Uterus (tissue), 4 donors: ENCODE data around the gene NTPCR. TPM values are rescaled to one million over a fixed set of nuclear protein-coding genes. Genes with fewer than 3 reads are reported as not detected.
"Not testable (repeated sequence)": the region's sequence is repeated elsewhere in the genome, so short reads cannot be mapped to it uniquely, and the experiment has no call there.

Experiments
- DNase-seq, 2 donors: peaks; one replicate each; pipeline ENCODE4 v3.0.0-alpha.2; 2019 to 2020
- H3K27ac ChIP-seq, 2 donors: fragments of 200-600 bp; sonication (generic); 1 replicate in 1 of 2; 2 replicates in 1 of 2; pipeline ENCODE4 v1.5.1; 2016 to 2018
- H3K27me3 ChIP-seq, 2 donors: fragments of 200-600 bp; sonication (generic); one replicate each; pipeline ENCODE4 v1.5.1; 2018 to 2019; ENCODE audit warnings: control low read depth in 1 of 2
- H3K36me3 ChIP-seq, 2 donors: fragments of 200-600 bp; sonication (generic); one replicate each; pipeline ENCODE4 v1.5.1; 2019; ENCODE audit warnings: control low read depth in 1 of 2
- H3K4me1 ChIP-seq, 2 donors: fragments of 200-600 bp; sonication (generic); one replicate each; pipeline ENCODE4 v1.5.1; 2018 to 2019; ENCODE audit warnings: control low read depth in 1 of 2
- H3K4me3 ChIP-seq, 2 donors: fragments of 200-600 bp; sonication (generic); 1 replicate in 1 of 2; 2 replicates in 1 of 2; pipeline ENCODE4 v1.5.1; 2018 to 2019; ENCODE audit warnings: mild to moderate bottlenecking in 1 of 2
- H3K9me3 ChIP-seq, 2 donors: fragments of 200-600 bp; sonication (generic); one replicate each; pipeline ENCODE4 v1.5.1; 2019; ENCODE audit warnings: control low read depth in 1 of 2
- POLR2A ChIP-seq, 2 donors: fragments of 450-650 bp; IDR thresholded peaks; one replicate each; pipeline ENCODE4 v1.6.1; 2016; ENCODE audit warnings: antibody characterized with exemption in 2 of 2, mild to moderate bottlenecking in 1 of 2, moderate library complexity in 1 of 2
- intact Hi-C: fragments of 100-400 bp; cut with DNase I; formaldehyde crosslinking; loops from one replicate; pipeline ENCODE4 v1.15.1; 2023; ENCODE audit warnings: low total_unique reads
- total RNA-seq, 4 donors: library from RNA; depleted of rRNA in 3 of 4; stranded (reverse); fragments of >200 nt in 3 of 4; gene quantifications; one replicate each; pipeline versions ENCODE4 v1.1.0 to v1.2.4, GENCODE V29; 2014 to 2023
- TF ChIP-seq, protein P1 (sequence below), 4 experiments: fragments of 200-600 bp in 2 of 4; fragments of 450-650 bp in 2 of 4; sonication (generic) in 2 of 4; IDR thresholded peaks; one replicate each; pipeline ENCODE4 v1.5.1; 2016 to 2019; ENCODE audit warnings: antibody characterized with exemption in 4 of 4, mild to moderate bottlenecking in 2 of 4, moderate library complexity in 1 of 4
- donor health status: DM: yes; HTN: yes; CAD: no.

Gene NTPCR
- total RNA-seq, 4 donors from 2014 or later: 7.4 to 30.1 (median 17.1) TPM

GRCh38 chr1:232921381-232921780, 29.0 kb upstream of the NTPCR start:
- H3K27ac ChIP-seq: no peak overlapping the region
- H3K36me3 ChIP-seq: no peaks in the 10 kb centered on the region
- TF ChIP-seq, protein P1, sequence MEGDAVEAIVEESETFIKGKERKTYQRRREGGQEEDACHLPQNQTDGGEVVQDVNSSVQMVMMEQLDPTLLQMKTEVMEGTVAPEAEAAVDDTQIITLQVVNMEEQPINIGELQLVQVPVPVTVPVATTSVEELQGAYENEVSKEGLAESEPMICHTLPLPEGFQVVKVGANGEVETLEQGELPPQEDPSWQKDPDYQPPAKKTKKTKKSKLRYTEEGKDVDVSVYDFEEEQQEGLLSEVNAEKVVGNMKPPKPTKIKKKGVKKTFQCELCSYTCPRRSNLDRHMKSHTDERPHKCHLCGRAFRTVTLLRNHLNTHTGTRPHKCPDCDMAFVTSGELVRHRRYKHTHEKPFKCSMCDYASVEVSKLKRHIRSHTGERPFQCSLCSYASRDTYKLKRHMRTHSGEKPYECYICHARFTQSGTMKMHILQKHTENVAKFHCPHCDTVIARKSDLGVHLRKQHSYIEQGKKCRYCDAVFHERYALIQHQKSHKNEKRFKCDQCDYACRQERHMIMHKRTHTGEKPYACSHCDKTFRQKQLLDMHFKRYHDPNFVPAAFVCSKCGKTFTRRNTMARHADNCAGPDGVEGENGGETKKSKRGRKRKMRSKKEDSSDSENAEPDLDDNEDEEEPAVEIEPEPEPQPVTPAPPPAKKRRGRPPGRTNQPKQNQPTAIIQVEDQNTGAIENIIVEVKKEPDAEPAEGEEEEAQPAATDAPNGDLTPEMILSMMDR (IDR thresholded peaks at IDR 0.05): no peak
- TF ChIP-seq POLR2A (IDR thresholded peaks at IDR 0.05): no peak
- no peak overlapping the region for H3K4me3 ChIP-seq
- H3K27me3 ChIP-seq: no peaks in the 10 kb centered on the region
- DNase-seq: no peak
- H3K9me3 ChIP-seq: no peaks in the 10 kb centered on the region
- no peaks in the 10 kb centered on the region for H3K4me1 ChIP-seq
- intact Hi-C loops: no loop called here

DNA sequence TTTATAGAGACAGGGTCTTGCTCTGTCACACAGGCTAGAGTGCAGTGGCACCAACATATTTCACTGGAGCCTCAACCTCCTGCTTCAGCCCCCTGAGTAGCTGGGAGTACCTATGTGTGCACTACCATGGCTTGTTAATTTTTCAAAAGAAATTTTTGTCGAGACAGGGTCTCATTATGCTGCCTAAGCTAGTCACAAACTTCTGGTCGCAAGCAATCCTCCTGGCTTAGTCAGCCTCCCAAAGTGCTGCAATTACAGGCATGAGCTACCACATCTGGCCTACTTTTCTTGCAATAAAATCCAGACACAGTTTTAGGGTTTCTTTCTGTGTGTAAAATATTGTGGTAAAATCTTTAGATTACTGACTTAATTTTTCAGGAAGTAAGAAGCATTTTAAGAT, 27.9 kb upstream of the NTPCR start:
- Histone ChIP-seq H3K4me3 (no peak overlapping the region), H3K27ac (no peak overlapping the region), H3K9me3 (no peaks in the 10 kb centered on the region), H3K27me3 (no peaks in the 10 kb centered on the region), H3K4me1 (no peaks in the 10 kb centered on the region), H3K36me3 (no peaks in the 10 kb centered on the region)
- intact Hi-C loops: no loop called here
- TF ChIP-seq POLR2A (IDR thresholded peaks at IDR 0.05): no peak
- TF ChIP-seq, protein P1 (IDR thresholded peaks at IDR 0.05): no peak
- DNase-seq: no peak

DNA sequence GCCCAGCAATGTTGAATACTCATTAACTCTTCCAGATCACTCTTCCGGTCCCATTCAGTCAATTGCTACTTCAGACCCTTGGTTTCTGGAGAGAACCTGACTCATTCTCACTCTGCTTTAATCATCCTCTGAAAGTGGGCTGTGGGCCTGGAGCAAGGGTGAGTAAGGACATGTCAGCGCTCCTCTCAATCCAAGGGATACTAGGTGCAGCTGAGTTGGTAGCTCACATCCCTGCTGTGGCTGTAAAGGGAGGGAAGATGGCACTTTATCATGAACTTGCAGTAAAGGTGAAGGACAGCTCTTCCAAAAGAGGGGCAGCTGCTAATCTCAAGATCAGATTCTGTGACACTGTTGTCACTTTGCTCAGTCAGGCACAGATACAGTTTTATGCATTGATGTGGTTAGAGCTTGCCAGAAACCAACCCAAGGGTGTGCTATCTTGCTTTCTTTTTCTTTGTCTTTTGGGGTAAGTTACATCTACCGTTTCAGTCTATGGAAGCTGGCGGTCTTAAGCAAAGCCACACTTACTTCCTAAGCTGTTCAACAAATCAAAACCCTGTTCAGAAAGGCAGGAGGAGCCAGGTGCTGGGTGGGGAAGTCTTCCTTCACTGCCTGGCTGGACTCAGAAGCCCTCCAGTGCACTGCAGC, 26.5 kb upstream of the NTPCR start:
- Histone ChIP-seq H3K36me3 (no peaks in the 10 kb centered on the region), H3K27me3 (no peaks in the 10 kb centered on the region), H3K4me1 (no peaks in the 10 kb centered on the region), H3K27ac (no peak overlapping the region), H3K9me3 (no peaks in the 10 kb centered on the region), H3K4me3 (no peak overlapping the region)
- DNase-seq: no peak
- intact Hi-C loops: no loop called here
- TF ChIP-seq, protein P1 (IDR thresholded peaks at IDR 0.05): no peak
- no peak for TF ChIP-seq POLR2A (IDR thresholded peaks at IDR 0.05)

GRCh38 chr1:232924874-232925273, 25.5 kb upstream of the NTPCR start:
- DNase-seq: no peak
- Histone ChIP-seq H3K4me1 (no peaks in the 10 kb centered on the region), H3K36me3 (no peaks in the 10 kb centered on the region), H3K9me3 (no peaks in the 10 kb centered on the region), H3K27ac (no peak overlapping the region), H3K27me3 (no peaks in the 10 kb centered on the region), H3K4me3 (no peak overlapping the region)
- no peak for TF ChIP-seq POLR2A (IDR thresholded peaks at IDR 0.05)
- TF ChIP-seq, protein P1 (IDR thresholded peaks at IDR 0.05): no peak
- intact Hi-C loops: no loop called here

GRCh38 chr1:232925421-232926220, 24.8 kb upstream of the NTPCR start:
- H3K27ac ChIP-seq: no peak overlapping the region

DNA sequence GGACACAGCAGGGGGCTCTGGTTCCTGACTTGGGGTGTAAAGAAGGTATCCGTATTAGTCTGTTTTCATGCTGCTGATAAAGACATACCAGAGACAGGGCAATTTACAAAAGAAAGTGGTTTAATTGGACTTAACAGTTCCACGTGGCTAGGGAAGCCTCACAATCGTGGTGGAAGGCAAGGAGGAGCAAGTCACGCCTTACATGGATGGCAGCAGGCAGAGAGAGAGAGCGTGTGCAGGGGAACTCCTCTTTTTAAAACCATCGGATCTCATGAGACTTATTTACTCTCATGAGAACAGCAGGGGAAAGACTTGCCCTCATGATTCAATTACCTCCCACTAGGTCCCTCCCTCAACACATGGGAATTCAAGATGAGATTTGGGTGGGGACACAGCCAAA, 23.2 kb upstream of the NTPCR start:
- H3K9me3 ChIP-seq, H3K36me3 ChIP-seq, DNase-seq, intact Hi-C loops, H3K27ac ChIP-seq, H3K4me1 ChIP-seq, H3K4me3 ChIP-seq, H3K27me3 ChIP-seq: not testable (repeated sequence)

More at GRCh38 chr1:232925421-232926220, 24.8 kb upstream of the NTPCR start:
- intact Hi-C loops: no loop called here
- no peak overlapping the region for H3K4me3 ChIP-seq
- no peak for TF ChIP-seq POLR2A (IDR thresholded peaks at IDR 0.05)
- TF ChIP-seq, protein P1 (IDR thresholded peaks at IDR 0.05): no peak
- H3K9me3 ChIP-seq: no peaks in the 10 kb centered on the region
- no peaks in the 10 kb centered on the region for H3K36me3 ChIP-seq
- no peaks in the 10 kb centered on the region for H3K4me1 ChIP-seq
- no peaks in the 10 kb centered on the region for H3K27me3 ChIP-seq
- no peak for DNase-seq
